Measurements from ENCODE around the gene PKP1.

PKP1 gene

DNA sequence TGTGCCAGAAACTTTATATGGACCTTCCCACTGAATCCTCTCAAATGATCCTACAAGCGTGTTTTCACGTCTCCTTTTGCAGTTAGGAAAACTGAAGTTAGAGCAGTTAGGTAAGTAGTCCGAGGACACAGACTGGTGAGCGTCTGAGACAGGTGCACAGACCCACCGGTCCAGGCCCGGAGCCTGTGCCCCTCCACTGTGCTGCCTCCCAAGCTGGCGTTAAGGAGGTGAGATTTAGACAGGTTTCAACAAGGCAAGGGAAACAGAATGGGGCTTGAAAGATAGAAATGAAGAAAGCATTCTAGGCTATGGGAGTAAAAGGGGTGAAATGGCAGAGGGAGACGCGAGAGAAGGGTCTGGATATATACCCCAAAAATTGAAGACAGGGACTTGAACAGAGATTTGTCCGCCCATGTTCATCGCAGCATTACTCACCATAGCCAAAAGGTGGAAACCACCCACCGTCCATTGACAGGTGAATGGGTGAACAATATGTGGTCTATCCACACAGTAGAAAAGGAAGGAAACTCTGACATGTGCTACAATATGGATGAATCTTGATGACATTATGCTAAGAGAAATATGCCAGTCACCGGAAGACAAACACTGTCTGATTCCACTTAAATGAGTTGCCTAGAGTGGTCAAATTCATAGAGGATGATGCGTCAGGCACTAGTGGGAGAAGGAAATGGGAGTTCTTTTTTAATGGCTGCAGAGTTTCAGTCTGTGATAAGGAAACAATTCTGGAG, 15.7 kb upstream of the PKP1 start:
- no peak overlapping the region for H3K4me3 ChIP-seq (ENCODE audit: low read depth, low read length)

GRCh38 chr1:201268604-201269151, 14.6 kb upstream of the PKP1 start:
- H3K4me3 ChIP-seq (ENCODE audit: low read depth, low read length), result no peak overlapping the region
- TF ChIP-seq, protein P1, sequence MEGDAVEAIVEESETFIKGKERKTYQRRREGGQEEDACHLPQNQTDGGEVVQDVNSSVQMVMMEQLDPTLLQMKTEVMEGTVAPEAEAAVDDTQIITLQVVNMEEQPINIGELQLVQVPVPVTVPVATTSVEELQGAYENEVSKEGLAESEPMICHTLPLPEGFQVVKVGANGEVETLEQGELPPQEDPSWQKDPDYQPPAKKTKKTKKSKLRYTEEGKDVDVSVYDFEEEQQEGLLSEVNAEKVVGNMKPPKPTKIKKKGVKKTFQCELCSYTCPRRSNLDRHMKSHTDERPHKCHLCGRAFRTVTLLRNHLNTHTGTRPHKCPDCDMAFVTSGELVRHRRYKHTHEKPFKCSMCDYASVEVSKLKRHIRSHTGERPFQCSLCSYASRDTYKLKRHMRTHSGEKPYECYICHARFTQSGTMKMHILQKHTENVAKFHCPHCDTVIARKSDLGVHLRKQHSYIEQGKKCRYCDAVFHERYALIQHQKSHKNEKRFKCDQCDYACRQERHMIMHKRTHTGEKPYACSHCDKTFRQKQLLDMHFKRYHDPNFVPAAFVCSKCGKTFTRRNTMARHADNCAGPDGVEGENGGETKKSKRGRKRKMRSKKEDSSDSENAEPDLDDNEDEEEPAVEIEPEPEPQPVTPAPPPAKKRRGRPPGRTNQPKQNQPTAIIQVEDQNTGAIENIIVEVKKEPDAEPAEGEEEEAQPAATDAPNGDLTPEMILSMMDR (IDR thresholded peaks at IDR 0.05; ENCODE audit: low read depth, low read length), result no peak

More for the DNA sequence above, 15.7 kb upstream of the PKP1 start:
- TF ChIP-seq, protein P1 (IDR thresholded peaks at IDR 0.05; ENCODE audit: low read depth, low read length), result no peak

- TF ChIP-seq, protein P1 (IDR thresholded peaks at IDR 0.05; ENCODE audit: low read depth, low read length), result no peak
Observed at GRCh38 chr1:201269281-201269680, 14.0 kb upstream of the PKP1 start.

DNA sequence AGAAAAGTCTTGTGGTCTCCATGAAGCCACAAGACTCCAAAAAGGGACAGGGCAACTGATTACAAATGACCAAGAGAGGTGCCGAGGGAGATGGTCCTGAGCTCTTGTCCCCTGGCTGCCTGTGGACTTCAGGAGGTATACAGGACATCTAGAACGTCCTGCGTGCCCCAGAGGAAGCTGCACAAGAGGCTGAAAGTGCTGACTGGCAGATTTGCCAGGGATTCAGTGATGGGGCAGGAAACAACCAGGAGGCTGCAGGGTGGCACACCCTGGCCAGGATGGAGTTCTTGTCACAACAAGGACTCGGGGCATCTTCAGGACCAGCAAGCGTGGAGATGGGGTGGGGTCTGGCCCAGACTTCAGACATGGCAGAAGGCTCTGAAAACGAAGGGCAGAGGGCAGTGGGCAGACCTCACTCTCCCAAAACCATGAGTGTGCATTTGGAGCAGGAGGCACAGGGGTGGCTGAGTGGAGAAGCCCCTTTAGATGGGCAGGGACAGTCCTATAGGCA, 13.4 kb upstream of the PKP1 start:
- TF ChIP-seq, protein P1 (IDR thresholded peaks at IDR 0.05; ENCODE audit: low read depth, low read length), result no peak
- H3K4me3 ChIP-seq (ENCODE audit: low read depth, low read length), result no peak overlapping the region

More at GRCh38 chr1:201269281-201269680, 14.0 kb upstream of the PKP1 start:
- H3K4me3 ChIP-seq (ENCODE audit: low read depth, low read length), result no peak overlapping the region

GRCh38 chr1:201270616-201271390, 12.5 kb upstream of the PKP1 start:
- no peak overlapping the region for H3K4me3 ChIP-seq (ENCODE audit: low read depth, low read length)
- TF ChIP-seq, protein P1 (IDR thresholded peaks at IDR 0.05; ENCODE audit: low read depth, low read length), result no peak

DNA sequence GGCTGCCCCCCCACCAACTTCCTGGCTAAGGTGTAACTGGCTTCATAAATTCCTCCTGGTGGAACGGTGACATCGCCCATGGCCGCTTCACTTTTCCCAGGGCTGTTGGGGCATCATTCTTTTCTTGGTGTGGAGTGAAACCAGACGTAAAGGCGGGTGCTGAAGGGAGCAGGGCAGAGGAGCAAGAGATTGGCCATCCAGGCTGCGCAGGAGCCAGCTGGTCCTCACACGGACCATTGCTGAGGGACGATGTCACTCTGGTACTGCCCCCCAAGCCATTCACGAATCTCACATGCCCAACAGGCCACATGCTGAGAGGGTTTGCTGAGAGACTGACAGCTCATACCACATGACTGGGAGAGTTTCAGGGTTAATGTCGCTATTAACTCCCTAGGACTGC, 10.5 kb upstream of the PKP1 start:
- H3K4me3 ChIP-seq (ENCODE audit: low read depth, low read length), result no peak overlapping the region
- TF ChIP-seq, protein P1 (IDR thresholded peaks at IDR 0.05; ENCODE audit: low read depth, low read length), result no peak
